ENCODE data around the gene ZEB2.

The ZEB2 gene

GRCh38 chr2:144495227-144496091 is 24.5 kb downstream of the ZEB2 start:
- no peak for DNase-seq (ENCODE audit: low read depth)

GRCh38 chr2:144493027-144493809 is 26.7 kb downstream of the ZEB2 start:
- DNase-seq (ENCODE audit: low read depth): no peak

- no peak for DNase-seq (ENCODE audit: low read depth)
These were observed 29.1 kb downstream of the ZEB2 start for GRCh38 chr2:144490857-144491256.

DNA sequence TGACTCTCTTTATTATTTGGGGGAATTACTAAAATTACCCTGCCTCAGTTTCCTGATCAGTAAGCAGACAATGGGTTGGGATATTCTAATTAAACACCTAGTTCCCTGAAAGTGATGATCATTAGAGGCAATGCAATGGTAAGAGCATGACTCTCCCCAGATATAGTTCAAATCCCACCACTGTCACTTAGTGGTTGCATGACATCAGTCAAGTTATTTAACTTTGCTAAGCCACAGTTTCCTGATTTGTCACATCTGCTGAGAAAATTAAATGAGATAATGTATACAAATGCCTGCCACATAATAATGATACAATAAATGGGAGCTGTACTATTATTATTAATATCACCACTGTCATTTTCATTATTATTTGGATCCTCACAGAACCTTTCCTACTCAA is 29.9 kb downstream of the ZEB2 start:
- DNase-seq (ENCODE audit: low read depth): no peak

- DNase-seq (ENCODE audit: low read depth): no peak
These were observed 30.5 kb downstream of the ZEB2 start for GRCh38 chr2:144489315-144489916.

GRCh38 chr2:144484201-144484948 is 35.5 kb downstream of the ZEB2 start:
- no peak for DNase-seq (ENCODE audit: low read depth)

GRCh38 chr2:144481666-144482065 is 38.3 kb downstream of the ZEB2 start:
- DNase-seq (ENCODE audit: low read depth): no peak

- DNase-seq (ENCODE audit: low read depth): no peak
These were observed 38.8 kb downstream of the ZEB2 start for GRCh38 chr2:144481109-144481508.

GRCh38 chr2:144480285-144480684 is 39.6 kb downstream of the ZEB2 start:
- no peak for DNase-seq (ENCODE audit: low read depth)

- DNase-seq (ENCODE audit: low read depth): no peak
These were observed 40.3 kb downstream of the ZEB2 start for GRCh38 chr2:144479659-144480058.

DNA sequence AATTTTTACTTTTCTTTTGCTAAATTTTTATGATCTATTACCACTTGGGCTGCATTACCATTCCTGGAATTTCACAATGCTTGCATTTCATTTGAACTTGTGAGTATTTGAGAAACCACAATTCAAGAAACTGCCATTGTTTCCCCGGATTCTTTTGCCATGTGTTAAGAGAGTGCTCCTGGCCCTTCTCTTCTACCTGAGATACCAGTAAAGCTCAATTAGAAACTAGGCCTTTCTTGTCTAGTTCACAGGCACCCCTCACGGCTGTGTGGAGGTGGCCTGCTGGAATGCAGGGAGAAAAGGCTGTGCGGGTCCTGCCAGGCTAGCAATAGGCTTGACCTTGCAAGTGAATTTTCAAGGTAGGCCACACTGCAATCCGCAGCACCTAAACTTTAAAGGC is 40.8 kb downstream of the ZEB2 start:
- DNase-seq (ENCODE audit: low read depth): no peak

DNA sequence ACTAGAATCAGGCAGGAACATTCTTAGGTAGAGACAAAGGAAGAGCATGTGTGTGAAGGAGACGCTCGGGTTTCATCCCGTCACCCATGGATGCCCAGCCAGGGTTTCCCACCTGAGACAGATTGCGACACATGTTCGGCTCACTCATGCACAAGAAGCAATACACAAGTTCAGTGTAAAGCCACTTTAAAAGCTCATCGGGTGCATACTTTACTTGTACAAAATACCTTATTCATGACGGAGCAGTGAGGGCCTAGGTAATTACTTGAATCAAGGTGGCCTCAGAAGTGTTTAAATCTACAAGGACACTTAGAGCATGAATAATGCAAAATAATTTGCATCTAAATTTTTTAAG is 42.0 kb downstream of the ZEB2 start:
- no peak for DNase-seq (ENCODE audit: low read depth)

DNA sequence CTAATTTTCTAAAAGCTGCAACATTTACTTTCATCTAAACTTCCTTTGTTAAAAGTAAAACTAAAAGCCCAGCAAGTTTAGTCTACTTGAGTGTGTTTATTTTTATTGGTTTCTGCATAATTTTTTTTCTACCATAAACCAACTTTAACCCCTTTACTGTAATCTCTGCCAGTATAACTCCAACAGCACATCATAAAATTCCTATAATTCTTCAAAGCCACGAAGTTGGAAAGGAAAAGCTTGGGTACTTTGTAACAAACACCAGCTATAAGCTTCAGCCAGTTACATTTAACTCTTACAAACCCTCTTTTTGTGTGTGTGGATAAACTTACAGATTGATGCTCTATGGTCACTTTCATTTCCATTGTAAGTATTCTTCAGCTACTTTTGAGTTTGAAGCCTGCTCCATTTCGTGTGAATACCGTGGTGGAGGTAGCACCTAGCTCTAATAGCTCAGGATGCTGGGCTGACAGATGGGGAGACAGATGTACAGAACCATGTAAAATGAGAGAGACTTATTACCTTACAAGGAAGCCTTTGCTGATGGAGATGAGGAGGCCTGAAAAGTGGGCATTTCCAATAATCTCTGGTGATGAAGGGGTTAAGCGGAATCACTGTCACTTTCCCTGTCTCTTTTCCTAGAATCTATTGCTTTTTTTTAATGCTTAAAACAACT is 42.5 kb downstream of the ZEB2 start:
- no peak for DNase-seq (ENCODE audit: low read depth)

GRCh38 chr2:144476682-144477081 is 43.2 kb downstream of the ZEB2 start:
- DNase-seq (ENCODE audit: low read depth): no peak

DNA sequence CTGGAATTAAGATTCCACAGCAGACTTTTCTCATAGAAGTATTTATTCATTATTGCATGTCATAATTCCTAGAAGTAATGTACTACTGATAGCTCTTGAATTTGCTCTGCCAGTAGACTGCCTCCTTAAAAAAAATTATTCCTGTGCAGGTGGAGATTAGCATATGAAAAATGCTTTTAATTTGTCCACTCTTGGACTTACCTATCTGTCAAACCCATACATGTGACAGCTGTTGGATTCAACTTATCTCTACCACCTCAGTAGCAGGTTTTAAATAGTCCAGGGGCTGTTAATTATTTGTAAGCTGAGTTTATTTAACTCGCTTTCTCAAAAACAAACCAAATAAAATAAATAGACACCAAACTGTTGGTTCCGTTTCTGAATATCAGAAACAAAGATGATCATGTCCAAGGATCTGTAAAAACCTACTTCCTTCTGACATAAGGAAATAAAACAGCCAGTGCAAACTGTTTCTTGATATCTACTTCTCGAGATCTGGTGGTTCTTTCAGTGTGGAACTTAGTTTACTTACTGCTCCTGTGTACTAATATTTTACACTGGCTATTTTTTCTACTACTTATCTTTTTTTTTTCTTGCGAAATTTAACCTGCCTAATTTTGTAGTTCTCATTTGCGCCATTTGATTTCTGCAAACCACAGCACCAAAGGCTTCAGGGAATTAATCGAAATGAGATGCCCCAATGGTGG is 44.2 kb downstream of the ZEB2 start:
- no peak for DNase-seq (ENCODE audit: low read depth)

- no peak for DNase-seq (ENCODE audit: low read depth)
These were observed 44.9 kb downstream of the ZEB2 start for GRCh38 chr2:144475044-144475443.

DNA sequence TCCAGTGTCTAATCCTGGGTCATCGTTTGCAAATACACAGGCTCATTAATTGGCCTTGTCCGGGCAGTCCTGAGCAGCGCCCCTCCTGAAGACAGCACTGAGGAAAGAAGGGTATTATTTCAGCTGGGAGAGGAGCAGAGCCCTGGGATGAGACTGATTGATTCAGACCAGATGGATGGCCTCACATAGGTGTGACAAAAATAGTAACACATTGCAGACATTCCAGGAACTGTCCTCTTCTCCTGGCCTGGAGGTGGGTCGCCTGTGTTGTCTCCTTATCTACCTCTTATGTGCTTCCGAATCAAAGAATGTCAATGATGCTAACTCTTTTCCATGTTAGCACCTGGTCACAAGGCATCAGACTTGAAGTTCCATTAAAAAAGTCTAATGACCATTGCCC is 45.9 kb downstream of the ZEB2 start:
- no peak for DNase-seq (ENCODE audit: low read depth)

DNA sequence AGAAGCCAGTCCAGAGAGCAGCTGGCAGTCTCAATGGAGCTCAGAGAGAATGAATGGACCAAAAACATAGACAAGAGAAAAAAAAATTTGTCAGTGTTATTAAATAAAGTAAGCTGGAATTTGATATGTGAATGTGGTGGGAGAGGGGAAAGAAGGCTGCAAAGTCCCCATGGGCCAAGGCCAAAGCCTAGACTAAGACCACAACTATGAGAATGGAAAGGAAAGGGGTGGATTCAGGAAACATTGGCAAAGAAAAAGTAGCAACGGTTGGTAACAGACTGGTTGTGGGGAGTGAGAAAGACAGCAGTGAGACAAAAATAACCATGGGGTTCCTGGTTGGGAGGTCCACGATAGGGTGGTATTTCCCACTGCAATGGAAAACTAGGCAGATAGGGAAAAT is 47.0 kb downstream of the ZEB2 start:
- DNase-seq (ENCODE audit: low read depth): no peak

DNA sequence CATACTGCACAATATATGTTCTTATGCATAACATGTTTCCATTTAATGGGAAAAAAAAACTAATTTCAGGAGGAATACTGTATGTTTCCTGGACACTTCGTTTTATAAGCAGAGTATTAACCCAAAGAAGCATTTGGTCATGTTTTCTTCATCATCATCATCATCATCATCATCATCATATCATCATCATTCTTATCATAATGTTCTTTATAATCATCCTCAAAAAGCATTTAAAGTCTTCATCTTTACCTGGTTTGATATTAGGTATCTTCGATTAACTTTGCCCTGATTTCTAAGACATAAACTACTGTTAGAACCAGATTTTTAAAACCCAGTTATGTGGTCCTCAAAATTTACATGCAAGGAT is 47.9 kb downstream of the ZEB2 start:
- no peak for DNase-seq (ENCODE audit: low read depth)

GRCh38 chr2:144471305-144472045 is 48.4 kb downstream of the ZEB2 start:
- no peak for DNase-seq (ENCODE audit: low read depth)
